CD14-positive monocyte (primary cell): Measurements from ENCODE around the gene ARHGAP12. TPM values are rescaled to one million over a fixed set of nuclear protein-coding genes. Genes with fewer than 3 reads are reported as not detected.

Experiments
- DNase-seq, 3 donors: peaks; one replicate each; pipeline ENCODE4 v3.0.0-alpha.2; 2011 to 2022
- H2AFZ ChIP-seq: 2 replicates; pipeline ENCODE4 v1.6.0; 2012; ENCODE audit warnings: mild to moderate bottlenecking, low read depth, low read length, inconsistent platforms; ENCODE audit not compliant: insufficient read depth, poor library complexity, severe bottlenecking
- H3K27ac ChIP-seq, 2 donors: 1 replicate in 1 of 2; 2 replicates in 1 of 2; pipeline ENCODE4 v1.5.1; 2012 to 2013; ENCODE audit warnings: low read length in 2 of 2, control low read depth in 1 of 2, inconsistent platforms in 1 of 2, low read depth in 1 of 2, mild to moderate bottlenecking in 1 of 2
- H3K27me3 ChIP-seq, 2 donors: one replicate each; pipeline versions ENCODE4 v1.6.0 to v1.6.1; 2011 to 2013; ENCODE audit warnings: low read length in 2 of 2; ENCODE audit not compliant: control insufficient read depth in 2 of 2, insufficient read depth in 2 of 2
- H3K36me3 ChIP-seq, 2 donors: replicated peaks in 1 of 2; 1 replicate in 1 of 2; 2 replicates in 1 of 2; pipeline versions ENCODE4 v1.5.1 to v1.6.1; 2012 to 2013; ENCODE audit warnings: low read length in 2 of 2, control low read depth in 1 of 2, inconsistent platforms in 1 of 2, mild to moderate bottlenecking in 1 of 2; ENCODE audit not compliant: insufficient read depth in 2 of 2, control insufficient read depth in 1 of 2
- H3K4me1 ChIP-seq, 2 donors: 1 replicate in 1 of 2; 2 replicates in 1 of 2; pipeline versions ENCODE4 v1.5.1 to v1.6.1; 2012 to 2013; ENCODE audit warnings: low read length in 2 of 2, control low read depth in 1 of 2, inconsistent platforms in 1 of 2, mild to moderate bottlenecking in 1 of 2, moderate library complexity in 1 of 2; ENCODE audit not compliant: insufficient read depth in 2 of 2, control insufficient read depth in 1 of 2
- H3K4me2 ChIP-seq: replicated peaks from 2 replicates; pipeline ENCODE3; 2012; ENCODE audit warnings: low read length, moderate library complexity, mild to moderate bottlenecking; ENCODE audit not compliant: poor library complexity, severe bottlenecking; ENCODE audit errors: extremely low read depth
- H3K4me3 ChIP-seq, 3 experiments: fragments of 200-600 bp in 1 of 3; sonication (generic) in 1 of 3; replicated peaks in 1 of 3; 1 replicate in 2 of 3; 2 replicates in 1 of 3; pipeline ENCODE4 v1.5.1; 2011 to 2013; ENCODE audit warnings: low read length in 3 of 3, mild to moderate bottlenecking in 3 of 3, control low read depth in 2 of 3, low read depth in 2 of 3, inconsistent platforms in 1 of 3, moderate library complexity in 1 of 3
- H3K79me2 ChIP-seq: 2 replicates; pipeline ENCODE4 v1.6.0; 2012; ENCODE audit warnings: mild to moderate bottlenecking, control low read depth, inconsistent platforms, low read length, moderate library complexity; ENCODE audit not compliant: insufficient read depth
- H3K9ac ChIP-seq: 2 replicates; pipeline ENCODE4 v1.6.0; 2017; ENCODE audit warnings: low read length, mild to moderate bottlenecking; ENCODE audit not compliant: insufficient read depth, poor library complexity, severe bottlenecking
- H3K9me3 ChIP-seq, 2 donors: replicated peaks in 1 of 2; 1 replicate in 1 of 2; 2 replicates in 1 of 2; pipeline versions ENCODE4 v1.5.1 to v1.6.1; 2012 to 2013; ENCODE audit warnings: low read length in 2 of 2, control low read depth in 1 of 2; ENCODE audit not compliant: control insufficient read depth in 1 of 2, insufficient read depth in 1 of 2
- H4K20me1 ChIP-seq: 2 replicates; pipeline ENCODE4 v1.6.0; 2012; ENCODE audit warnings: mild to moderate bottlenecking, low read length, control low read depth, moderate library complexity; ENCODE audit not compliant: insufficient read depth
- H3K27ac Mint-ChIP-seq, 7 donors: one replicate each; pipeline ENCODE4 v1.8.0; 2020; ENCODE audit warnings: mild to moderate bottlenecking in 7 of 7, mixed read lengths in 7 of 7, moderate library complexity in 6 of 7, inconsistent platforms in 2 of 7
- H3K27me3 Mint-ChIP-seq, 3 donors: one replicate each; pipeline ENCODE4 v1.8.0; 2021 to 2022; ENCODE audit warnings: low read depth in 3 of 3, mild to moderate bottlenecking in 3 of 3, mixed read lengths in 3 of 3, moderate library complexity in 3 of 3, inconsistent platforms in 1 of 3
- H3K36me3 Mint-ChIP-seq, 2 donors: one replicate each; pipeline ENCODE4 v1.8.0; 2020; ENCODE audit warnings: mixed read lengths in 2 of 2, inconsistent platforms in 1 of 2, mild to moderate bottlenecking in 1 of 2
- H3K4me1 Mint-ChIP-seq: one replicate; pipeline ENCODE4 v1.8.0; 2020; ENCODE audit warnings: mild to moderate bottlenecking, mixed read lengths
- H3K4me3 Mint-ChIP-seq, 2 donors: one replicate each; pipeline ENCODE4 v1.8.0; 2020; ENCODE audit warnings: mild to moderate bottlenecking in 2 of 2, mixed read lengths in 2 of 2, moderate library complexity in 1 of 2
- H3K9me3 Mint-ChIP-seq, 7 donors: one replicate each; pipeline ENCODE4 v1.8.0; 2020 to 2022; ENCODE audit warnings: mixed read lengths in 7 of 7, mild to moderate bottlenecking in 6 of 7, moderate library complexity in 6 of 7, inconsistent platforms in 2 of 7
- CTCF ChIP-seq: fragments of 200-600 bp; IDR thresholded peaks from one replicate; pipeline ENCODE4 v1.8.0; 2022; ENCODE audit warnings: antibody characterized with exemption, mild to moderate bottlenecking
- WGBS: methylation state at CpG from one replicate; pipeline ENCODE4 v1.1.5; 2013; ENCODE audit warnings: missing lambda C conversion rate; ENCODE audit not compliant: insufficient coverage; 5-methylcytosine and 5-hydroxymethylcytosine counted together
- intact Hi-C, 2 donors: fragments of 100-400 bp; cut with micrococcal nuclease; formaldehyde crosslinking; loops; one replicate each; pipeline versions ENCODE4 v1.15.0 to v1.15.1; 2023
- polyA plus RNA-seq, 3 donors: library from polyadenylated mRNA; depleted of rRNA in 1 of 3; unstranded in 2 of 3; stranded (reverse) in 1 of 3; fragments of 300-500 nt in 2 of 3; fragments of >200 nt in 1 of 3; fragmentation: Illumina TruSeq in 2 of 3; gene quantifications; 1 replicate in 2 of 3; 2 replicates in 1 of 3; pipeline ENCODE4 v1.2.3, GENCODE V29; 2012 to 2021

The ARHGAP12 gene
- polyA plus RNA-seq, 3 donors: 3.2 to 15.5 (median 4.7) TPM

- Histone ChIP-seq H3K27ac (no peak overlapping the region), H3K4me2 (no peak overlapping the region), H3K4me3 (no peak overlapping the region), H3K79me2 (peaks cover 71% of the 10 kb centered on the region), H3K9ac (no peak overlapping the region), H3K9me3 (no peaks in the 10 kb centered on the region), H2AFZ (no peak overlapping the region), H4K20me1 (peaks cover 91% of the 10 kb centered on the region), H3K27me3 (no peaks in the 10 kb centered on the region), H3K36me3 (peaks cover 6 to 17% of the 10 kb centered on the region in 2 donors), H3K4me1 (no peaks in the 10 kb centered on the region)
- no peak for TF ChIP-seq CTCF
- H3K4me1 Mint-ChIP-seq: peaks cover 11% of the 10 kb centered on the region
- intact Hi-C loops: no loop called here
- WGBS: 100% methylated on average over 1 of the region's 2 CpGs
- peaks cover 16 to 18% of the 10 kb centered on the region in 2 donors for H3K36me3 Mint-ChIP-seq
- no peak for DNase-seq
- H3K27ac Mint-ChIP-seq: peak overlapping the region in 1 of 7 donors; percentile 66
- peaks cover 0 to 2% (median 0%) of the 10 kb centered on the region in 3 donors for H3K27me3 Mint-ChIP-seq
- no peak overlapping the region for H3K4me3 Mint-ChIP-seq
- peaks cover 0 to 5% (median 0%) of the 10 kb centered on the region in 7 donors for H3K9me3 Mint-ChIP-seq
These were observed 16.3 kb downstream of the ARHGAP12 start for GRCh38 chr10:31912289-31912688.

- H3K27me3 Mint-ChIP-seq: peaks cover 0 to 3% (median 0%) of the 10 kb centered on the region in 3 donors
- H3K27ac Mint-ChIP-seq: no peak overlapping the region
- Histone ChIP-seq H3K36me3 (peaks cover 10 to 38% of the 10 kb centered on the region in 2 donors), H3K4me3 (no peak overlapping the region), H3K4me2 (no peak overlapping the region), H3K79me2 (peaks cover 63% of the 10 kb centered on the region), H3K9me3 (no peaks in the 10 kb centered on the region), H4K20me1 (peaks cover 90% of the 10 kb centered on the region), H2AFZ (no peak overlapping the region), H3K9ac (no peak overlapping the region), H3K27ac (no peak overlapping the region), H3K27me3 (no peaks in the 10 kb centered on the region), H3K4me1 (no peaks in the 10 kb centered on the region)
- H3K9me3 Mint-ChIP-seq: no peaks in the 10 kb centered on the region
- no peak for TF ChIP-seq CTCF
- intact Hi-C loops: no loop called here
- peaks cover 11% of the 10 kb centered on the region for H3K4me1 Mint-ChIP-seq
- no CpG with 5 or more reads among the region's 3 CpGs for WGBS
- peaks cover 37% of the 10 kb centered on the region in 2 donors for H3K36me3 Mint-ChIP-seq
- no peak overlapping the region for H3K4me3 Mint-ChIP-seq
- DNase-seq: no peak
These were observed 18.6 kb downstream of the ARHGAP12 start for GRCh38 chr10:31910016-31910415.
